GM19099 (cell line): ENCODE results near the gene FBXO38.

Experiments used
- POLR2A ChIP-seq: IDR thresholded peaks from 3 replicates; pipeline ENCODE4 v1.6.1; 2011; ENCODE audit warnings: low read depth; ENCODE audit not compliant: insufficient read length; ENCODE audit errors: extremely low read depth

Gene FBXO38

GRCh38 chr5:148401604-148402003 lies 17.8 kb downstream of the FBXO38 start:
- no peak for TF ChIP-seq POLR2A

GRCh38 chr5:148403344-148403743 lies 19.6 kb downstream of the FBXO38 start:
- no peak for TF ChIP-seq POLR2A

GRCh38 chr5:148406406-148406805 lies 22.6 kb downstream of the FBXO38 start:
- TF ChIP-seq POLR2A, result no peak

GRCh38 chr5:148408092-148408491 lies 24.3 kb downstream of the FBXO38 start:
- TF ChIP-seq POLR2A, result no peak

GRCh38 chr5:148412124-148412523 lies 28.4 kb downstream of the FBXO38 start:
- no peak for TF ChIP-seq POLR2A

- no peak for TF ChIP-seq POLR2A
These were observed 31.1 kb downstream of the FBXO38 start for GRCh38 chr5:148414833-148415232.

GRCh38 chr5:148416416-148416815 lies 32.7 kb downstream of the FBXO38 start:
- TF ChIP-seq POLR2A, result no peak

GRCh38 chr5:148416921-148417320 lies 33.2 kb downstream of the FBXO38 start:
- TF ChIP-seq POLR2A, result no peak

- TF ChIP-seq POLR2A, result no peak
These were observed 34.8 kb downstream of the FBXO38 start for GRCh38 chr5:148418511-148418910.

GRCh38 chr5:148421661-148422060 lies 37.9 kb downstream of the FBXO38 start:
- TF ChIP-seq POLR2A, result no peak

- no peak for TF ChIP-seq POLR2A
These were observed 42.0 kb downstream of the FBXO38 start for GRCh38 chr5:148425808-148426207.

- no peak for TF ChIP-seq POLR2A
These were observed 42.8 kb downstream of the FBXO38 start for GRCh38 chr5:148426514-148426913.

GRCh38 chr5:148427370-148428042 lies 43.7 kb downstream of the FBXO38 start:
- TF ChIP-seq POLR2A, result no peak

- no peak for TF ChIP-seq POLR2A
These were observed 45.1 kb downstream of the FBXO38 start for GRCh38 chr5:148428848-148429247.

- TF ChIP-seq POLR2A, result no peak
These were observed 50.1 kb downstream of the FBXO38 start for GRCh38 chr5:148433826-148434225.

GRCh38 chr5:148436029-148436428 lies 52.3 kb downstream of the FBXO38 start:
- TF ChIP-seq POLR2A, result no peak

- no peak for TF ChIP-seq POLR2A
These were observed 53.5 kb downstream of the FBXO38 start for GRCh38 chr5:148437249-148437648.
